Right lobe of liver (tissue), 6 donors: ENCODE measurements around the gene ELANE. TPM values are rescaled to one million over a fixed set of nuclear protein-coding genes. Genes with fewer than 3 reads are reported as not detected.

Experiments
- ATAC-seq, 4 donors: fragments of 200-7000 bp; cut with Tn5 transposase; one replicate each; pipeline ENCODE4 v1.9.1; 2020; ENCODE audit warnings: mild to moderate bottlenecking in 4 of 4, moderate library complexity in 4 of 4
- DNase-seq, 3 donors: peaks; one replicate each; pipeline ENCODE4 v3.0.0-alpha.2; 2020
- H3K27ac ChIP-seq, 3 donors: fragments of 200-600 bp; one replicate each; pipeline ENCODE4 v1.8.0; 2022
- H3K27me3 ChIP-seq, 2 donors: fragments of 200-600 bp; one replicate each; pipeline ENCODE4 v1.8.0; 2022
- H3K36me3 ChIP-seq, 4 donors: fragments of 200-600 bp; sonication (generic) in 1 of 4; one replicate each; pipeline versions ENCODE4 v1.5.1 to v1.8.0; 2017 to 2022; ENCODE audit warnings: control low read depth in 1 of 4
- H3K4me1 ChIP-seq, 4 donors: fragments of 200-600 bp; sonication (generic) in 1 of 4; one replicate each; pipeline versions ENCODE4 v1.5.1 to v1.8.0; 2017 to 2022; ENCODE audit warnings: control low read depth in 1 of 4
- H3K4me3 ChIP-seq, 3 donors: fragments of 200-600 bp; one replicate each; pipeline ENCODE4 v1.8.0; 2022
- H3K9me3 ChIP-seq, 4 donors: fragments of 200-600 bp; sonication (generic) in 1 of 4; one replicate each; pipeline versions ENCODE4 v1.5.1 to v1.8.0; 2017 to 2022; ENCODE audit warnings: control low read depth in 1 of 4
- POLR2A ChIP-seq: fragments of 450-650 bp; IDR thresholded peaks from one replicate; pipeline ENCODE4 v1.6.1; 2017; ENCODE audit warnings: antibody characterized with exemption, mild to moderate bottlenecking
- WGBS: methylation state at CpG from one replicate; pipeline ENCODE4 v1.1.6; 2018; ENCODE audit warnings: low coverage, low lambda C conversion rate; ENCODE audit not compliant: insufficient coverage; ENCODE audit errors: missing lambda C conversion rate; 5-methylcytosine and 5-hydroxymethylcytosine counted together
- intact Hi-C, 2 donors: fragments of 100-400 bp; cut with DNase I; formaldehyde crosslinking; loops; one replicate each; pipeline versions ENCODE4 v1.11.2 to v1.14.1; 2022
- microRNA counts: library from miRNA; unstranded; fragments of <30 nt; microRNA quantifications from one replicate; lab custom pipeline; 2016
- microRNA-seq, 2 donors: library from miRNA; unstranded; fragments of <30 nt; microRNA quantifications; one replicate each; pipeline ENCODE4, GENCODE V29; 2019 to 2020
- small RNA-seq, 2 experiments: library from RNA; depleted of rRNA; stranded (forward); fragments of <200 nt; gene quantifications; one replicate each; pipeline ENCODE3, GENCODE V24; 2016
- total RNA-seq, 6 experiments: library from RNA; depleted of rRNA in 2 of 6; stranded (reverse); fragments of >200 nt in 2 of 6; fragmentation: NEBNext Ultra II Directional in 3 of 6; extraction: Animal tissue kit (Norgen Biotek cat#: 25700) in 3 of 6; gene quantifications; one replicate each; pipeline versions ENCODE4 v1.1.0 to v1.2.4, GENCODE V29; 2016 to 2023
- TF ChIP-seq, protein P1 (sequence below), 4 donors: fragments of 200-600 bp in 3 of 4; fragments of 450-650 bp in 1 of 4; IDR thresholded peaks; one replicate each; pipeline versions ENCODE4 v1.5.1 to v1.8.0; 2016 to 2022; ENCODE audit warnings: antibody characterized with exemption in 4 of 4, mild to moderate bottlenecking in 2 of 4
- donor health status: DM: no; HTN: yes; CAD: no.
- donor health status: DM: no; HTN: no; CAD: no.
- donor health status: DM: no; HTN: no; CAD: no.
- donor health status: DM: no; HTN: yes; CAD: no.
- donor health status: DM: no; HTN: yes; CAD: no.

The ELANE gene
- total RNA-seq, 6 experiments from 2014 or later = 0.59 to 4.2 (median 3.3) TPM; not detected in 3

GRCh38 chr19:903266-903797 is 51.2 kb downstream of the ELANE start:
- Histone ChIP-seq H3K27me3 (no peaks in the 10 kb centered on the region), H3K4me1 (peaks cover 0 to 11% (median 0%) of the 10 kb centered on the region in 4 donors), H3K27ac (no peak overlapping the region), H3K36me3 (peaks cover 0 to 4% (median 0%) of the 10 kb centered on the region in 4 donors), H3K4me3 (no peak overlapping the region), H3K9me3 (no peaks in the 10 kb centered on the region)
- 89% methylated on average over 4 of the region's 32 CpGs for WGBS
- ATAC-seq (no peak), DNase-seq (no peak)
- intact Hi-C loops = no loop called here
- no peak for TF ChIP-seq POLR2A
- TF ChIP-seq, protein P1, sequence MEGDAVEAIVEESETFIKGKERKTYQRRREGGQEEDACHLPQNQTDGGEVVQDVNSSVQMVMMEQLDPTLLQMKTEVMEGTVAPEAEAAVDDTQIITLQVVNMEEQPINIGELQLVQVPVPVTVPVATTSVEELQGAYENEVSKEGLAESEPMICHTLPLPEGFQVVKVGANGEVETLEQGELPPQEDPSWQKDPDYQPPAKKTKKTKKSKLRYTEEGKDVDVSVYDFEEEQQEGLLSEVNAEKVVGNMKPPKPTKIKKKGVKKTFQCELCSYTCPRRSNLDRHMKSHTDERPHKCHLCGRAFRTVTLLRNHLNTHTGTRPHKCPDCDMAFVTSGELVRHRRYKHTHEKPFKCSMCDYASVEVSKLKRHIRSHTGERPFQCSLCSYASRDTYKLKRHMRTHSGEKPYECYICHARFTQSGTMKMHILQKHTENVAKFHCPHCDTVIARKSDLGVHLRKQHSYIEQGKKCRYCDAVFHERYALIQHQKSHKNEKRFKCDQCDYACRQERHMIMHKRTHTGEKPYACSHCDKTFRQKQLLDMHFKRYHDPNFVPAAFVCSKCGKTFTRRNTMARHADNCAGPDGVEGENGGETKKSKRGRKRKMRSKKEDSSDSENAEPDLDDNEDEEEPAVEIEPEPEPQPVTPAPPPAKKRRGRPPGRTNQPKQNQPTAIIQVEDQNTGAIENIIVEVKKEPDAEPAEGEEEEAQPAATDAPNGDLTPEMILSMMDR (IDR thresholded peaks at IDR 0.05) = no peak

- H3K9me3 ChIP-seq = no peaks in the 10 kb centered on the region
- no peaks in the 10 kb centered on the region for H3K27me3 ChIP-seq
- H3K27ac ChIP-seq = no peak overlapping the region
- WGBS = 91% methylated on average over 4 of the region's 8 CpGs
- no peaks in the 10 kb centered on the region for H3K36me3 ChIP-seq
- intact Hi-C loops = no loop called here
- peaks cover 0 to 11% (median 0%) of the 10 kb centered on the region in 4 donors for H3K4me1 ChIP-seq
- ATAC-seq (no peak), DNase-seq (no peak)
- no peak overlapping the region for H3K4me3 ChIP-seq
- TF ChIP-seq, protein P1 (IDR thresholded peaks at IDR 0.05) = no peak
These were observed 52.4 kb downstream of the ELANE start for GRCh38 chr19:904545-904944.

MicroRNA genes within 50 kb of the gene (microRNA counts, 767-probe panel; counts per million panel counts)
- 237 counts per million for microRNA hsa-miR-3187-3p (lab: Ali Mortazavi, UCI)

Small RNAs within 50 kb of the gene (microRNA-seq; reads per million reads assigned to microRNA genes)
- gene MIR3187 = 2.6 to 4.9 reads per million in 2 donors
- 0.87 to 1.9 reads per million in 2 donors for gene MIR4745

Small RNAs within 50 kb of the gene (small RNA-seq; reads per million reads assigned to genes)
- gene MIR3187 = 0 reads per million in 2 experiments
- gene RNU6-9 = 0 to 0.10 reads per million in 2 experiments

Other genes starting within 250 kb of the ELANE start
- 10 to 100 TPM; 25.9 to 42.9 (median 33.3) TPM for gene POLRMT, start 218.8 kb upstream of the ELANE start, total RNA-seq
- gene FGF22, start 212.4 kb upstream of the ELANE start, total RNA-seq = under 1 TPM in 1 of 6 experiments, not detected in 5; 0.15 TPM
- gene RNF126, start 189.1 kb upstream of the ELANE start, total RNA-seq = 10 to 100 TPM; 18.3 to 85.0 (median 28.8) TPM
- 10 to 100 TPM in 3 of 6 experiments, 1 to 10 TPM in 3; 4.2 to 18.7 (median 10.4) TPM for gene FSTL3, start 175.9 kb upstream of the ELANE start, total RNA-seq
- under 1 TPM in 1 of 6 experiments, not detected in 5; 0.20 TPM for gene PRSS57, start 156.9 kb upstream of the ELANE start, total RNA-seq
- gene PALM, start 143.4 kb upstream of the ELANE start, total RNA-seq = 10 to 100 TPM in 2 of 6 experiments, 1 to 10 TPM in 4; 4.6 to 12.7 (median 7.1) TPM
- gene MISP, start 101.2 kb upstream of the ELANE start, total RNA-seq = under 1 TPM in 1 of 6 experiments, not detected in 5; 0.09 TPM
- 100 to 1,000 TPM in 5 of 6 experiments, 10 to 100 TPM in 1; 91.1 to 150 (median 129) TPM for gene PTBP1, start 54.9 kb upstream of the ELANE start, total RNA-seq
- gene PLPPR3, start 30.3 kb upstream of the ELANE start, total RNA-seq = not detected
- gene AZU1, start 24.5 kb upstream of the ELANE start, total RNA-seq = 1 to 10 TPM in 2 of 6 experiments, under 1 TPM in 1, not detected in 3; 0.15 to 3.6 (median 1.8) TPM
- gene PRTN3, start 11.3 kb upstream of the ELANE start, total RNA-seq = 1 to 10 TPM in 2 of 6 experiments, not detected in 4; 2.3 to 2.9 TPM
- 1 to 10 TPM; 3.5 to 9.6 (median 7.8) TPM for gene CFD, start 7.4 kb downstream of the ELANE start, total RNA-seq
- 10 to 100 TPM; 32.0 to 35.7 (median 33.3) TPM for gene MED16, start 40.9 kb downstream of the ELANE start, total RNA-seq
- gene RNU6-9, start 41.2 kb downstream of the ELANE start, total RNA-seq = not detected
- gene R3HDM4, start 60.9 kb downstream of the ELANE start, total RNA-seq = 10 to 100 TPM; 14.5 to 28.2 (median 20.5) TPM
- gene KISS1R, start 65.0 kb downstream of the ELANE start, total RNA-seq = under 1 TPM in 1 of 6 experiments, not detected in 5; 0.47 TPM
- gene ARID3A, start 73.7 kb downstream of the ELANE start, total RNA-seq = 1 to 10 TPM in 5 of 6 experiments, under 1 TPM in 1; 0.74 to 5.3 (median 1.9) TPM
- 10 to 100 TPM; 19.0 to 56.2 (median 29.7) TPM for gene WDR18, start 132.0 kb downstream of the ELANE start, total RNA-seq
- gene GRIN3B, start 148.1 kb downstream of the ELANE start, total RNA-seq = under 1 TPM in 1 of 6 experiments, not detected in 5; 0.06 TPM
- 100 to 1,000 TPM in 2 of 6 experiments, 10 to 100 TPM in 4; 82.6 to 180 (median 93.2) TPM for gene TMEM259, start 168.8 kb downstream of the ELANE start, total RNA-seq
- not detected for gene RNU6-2, start 169.2 kb downstream of the ELANE start, total RNA-seq
- 10 to 100 TPM; 16.4 to 53.8 (median 22.2) TPM for gene CNN2, start 174.3 kb downstream of the ELANE start, total RNA-seq
- gene ABCA7, start 187.8 kb downstream of the ELANE start, total RNA-seq = 10 to 100 TPM in 3 of 6 experiments, 1 to 10 TPM in 3; 4.8 to 14.6 (median 9.1) TPM
- gene ARHGAP45, start 214.9 kb downstream of the ELANE start, total RNA-seq = 1 to 10 TPM; 4.2 to 10.0 (median 7.3) TPM
- 100 to 1,000 TPM; 112 to 256 (median 131) TPM for gene POLR2E, start 243.1 kb downstream of the ELANE start, total RNA-seq